Adrenal gland (tissue), 19 donors: ENCODE data around the gene UEVLD. TPM values are rescaled to one million over a fixed set of nuclear protein-coding genes. Genes with fewer than 3 reads are reported as not detected.

Experiments used
- DNase-seq, 7 donors: peaks; one replicate each; pipeline ENCODE4 v3.0.0-alpha.2; 2019 to 2020
- H3K27ac ChIP-seq, 5 donors: fragments of 200-600 bp; sonication (generic) in 4 of 5; 1 replicate in 3 of 5; 2 replicates in 2 of 5; pipeline versions ENCODE4 v1.5.1 to v1.8.0; 2016 to 2020; ENCODE audit warnings: mild to moderate bottlenecking in 1 of 5
- H3K27me3 ChIP-seq: fragments of 200-600 bp; 2 replicates; pipeline ENCODE4 v1.8.0; 2021
- H3K36me3 ChIP-seq, 2 donors: fragments of 200-600 bp; replicated peaks in 1 of 2; 1 replicate in 1 of 2; 2 replicates in 1 of 2; pipeline versions ENCODE4 v1.5.1 to v1.8.0; 2018 to 2022
- H3K4me1 ChIP-seq, 2 donors: fragments of 200-600 bp; replicated peaks in 1 of 2; 1 replicate in 1 of 2; 2 replicates in 1 of 2; pipeline versions ENCODE4 v1.5.1 to v1.8.0; 2018 to 2021
- H3K4me3 ChIP-seq, 4 donors: fragments of 200-600 bp; sonication (generic) in 3 of 4; one replicate each; pipeline ENCODE4 v1.5.1; 2016 to 2018
- H3K9me3 ChIP-seq, 3 donors: fragments of 200-600 bp; sonication (generic) in 1 of 3; replicated peaks in 1 of 3; 1 replicate in 2 of 3; 2 replicates in 1 of 3; pipeline versions ENCODE4 v1.5.1 to v1.8.0; 2016 to 2021
- POLR2A ChIP-seq, 2 donors: fragments of 450-650 bp; IDR thresholded peaks; one replicate each; pipeline ENCODE4 v1.6.1; 2017; ENCODE audit warnings: antibody characterized with exemption in 2 of 2, mild to moderate bottlenecking in 2 of 2, moderate library complexity in 1 of 2
- WGBS, 4 donors: extraction: QIAGEN DNeasy Blood & Tissue Kit in 2 of 4; methylation state at CpG; one replicate each; pipeline versions ENCODE4 v1.1.5 to v1.1.7; 2013 to 2017; 5-methylcytosine and 5-hydroxymethylcytosine counted together
- intact Hi-C, 2 donors: fragments of 100-400 bp; cut with DNase I; formaldehyde crosslinking; loops; one replicate each; pipeline versions ENCODE4 v1.14.1 to v1.15.0; 2022 to 2023
- long read RNA-seq, 10 donors: library from polyadenylated mRNA in 3 of 10; unstranded in 2 of 10; stranded (forward) in 1 of 10; transcript quantifications; one replicate each; pipeline ENCODE4 v2.0.0 and lab custom pipeline, GENCODE V29; 2021 to 2026
- polyA plus RNA-seq, 3 donors: library from polyadenylated mRNA; stranded (reverse); fragments of 200-250 nt in 2 of 3; fragments of 350-450 nt in 1 of 3; fragmentation: Illumina TruSeq in 1 of 3; extraction: RNeasy Lipid Tissue Mini Kit (QIAGEN cat#74804) in 1 of 3; gene quantifications; one replicate each; pipeline ENCODE4 v1.2.3, GENCODE V29; 2013 to 2014
- total RNA-seq, 9 donors: library from RNA; depleted of rRNA in 4 of 9; stranded (reverse); fragments of >200 nt in 4 of 9; fragments of 120-200 nt in 1 of 9; fragmentation: NEBNext Ultra II Directional in 1 of 9; extraction: Animal tissue kit (Norgen Biotek cat#: 25700) in 1 of 9; gene quantifications; one replicate each; pipeline versions ENCODE4 v1.1.0 to v1.2.4, GENCODE V29; 2013 to 2023
- TF ChIP-seq, protein P1 (sequence below), 6 experiments: fragments of 450-650 bp in 4 of 6; fragments of 200-600 bp in 2 of 6; sonication (generic) in 1 of 6; IDR thresholded peaks; 1 replicate in 5 of 6; 2 replicates in 1 of 6; pipeline versions ENCODE4 v1.5.1 to v1.8.0; 2016 to 2021; ENCODE audit warnings: antibody characterized with exemption in 6 of 6, mild to moderate bottlenecking in 2 of 6, moderate library complexity in 1 of 6
- donor health status: healthy with polysubstance abuse.
- donor health status: Bipolar disorder and iron deficiency.
- donor health status: DM: yes; HTN: yes; CAD: no.
- donor health status: DM: no; HTN: no; CAD: no.
- donor health status: DM: no; HTN: no; CAD: no.
- donor health status: DM: yes; HTN: yes; CAD: no.

Gene UEVLD
- total RNA-seq (10 to 100 TPM in 8 of 9 donors, 1 to 10 TPM in 1; 9.6 to 32.8 (median 25.9) TPM), polyA plus RNA-seq (10 to 100 TPM in 1 of 3 donors, 1 to 10 TPM in 2; 4.1 to 29.4 (median 6.0) TPM)
- long read RNA-seq, donor 1, full-length matches to known transcripts = 5 of 5 reads
- long read RNA-seq, donor 1, partial matches to known transcripts = 0 of 5 reads
- long read RNA-seq, donor 1, other reads (novel, unspliced or antisense) = 0 of 5 reads
- long read RNA-seq, donor 2, full-length matches to known transcripts = 5 of 5 reads
- long read RNA-seq, donor 2, partial matches to known transcripts = 0 of 5 reads
- long read RNA-seq, donor 2, other reads (novel, unspliced or antisense) = 0 of 5 reads
- long read RNA-seq, donor 3, full-length matches to known transcripts = 2 of 12 reads
- long read RNA-seq, donor 3, partial matches to known transcripts = 0 of 12 reads
- long read RNA-seq, donor 3, other reads (novel, unspliced or antisense) = 10 of 12 reads
- long read RNA-seq, donor 4, full-length matches to known transcripts = 6 of 13 reads
- long read RNA-seq, donor 4, partial matches to known transcripts = 1 of 13 reads
- long read RNA-seq, donor 4, other reads (novel, unspliced or antisense) = 6 of 13 reads
- long read RNA-seq, donor 5, full-length matches to known transcripts = 14 of 18 reads
- long read RNA-seq, donor 5, partial matches to known transcripts = 0 of 18 reads
- long read RNA-seq, donor 5, other reads (novel, unspliced or antisense) = 4 of 18 reads
- long read RNA-seq, donor 6, full-length matches to known transcripts = 5 of 6 reads
- long read RNA-seq, donor 6, partial matches to known transcripts = 1 of 6 reads
- long read RNA-seq, donor 6, other reads (novel, unspliced or antisense) = 0 of 6 reads
- long read RNA-seq, donor 7, full-length matches to known transcripts = 4 of 4 reads
- long read RNA-seq, donor 7, partial matches to known transcripts = 0 of 4 reads
- long read RNA-seq, donor 7, other reads (novel, unspliced or antisense) = 0 of 4 reads
- long read RNA-seq, donor 8, full-length matches to known transcripts = 8 of 8 reads
- long read RNA-seq, donor 8, partial matches to known transcripts = 0 of 8 reads
- long read RNA-seq, donor 8, other reads (novel, unspliced or antisense) = 0 of 8 reads
- long read RNA-seq, donor 9, full-length matches to known transcripts = 5 of 5 reads
- long read RNA-seq, donor 9, partial matches to known transcripts = 0 of 5 reads
- long read RNA-seq, donor 9, other reads (novel, unspliced or antisense) = 0 of 5 reads
- long read RNA-seq, donor 10, full-length matches to known transcripts = 3 of 8 reads
- long read RNA-seq, donor 10, partial matches to known transcripts = 5 of 8 reads
- long read RNA-seq, donor 10, other reads (novel, unspliced or antisense) = 0 of 8 reads

DNA sequence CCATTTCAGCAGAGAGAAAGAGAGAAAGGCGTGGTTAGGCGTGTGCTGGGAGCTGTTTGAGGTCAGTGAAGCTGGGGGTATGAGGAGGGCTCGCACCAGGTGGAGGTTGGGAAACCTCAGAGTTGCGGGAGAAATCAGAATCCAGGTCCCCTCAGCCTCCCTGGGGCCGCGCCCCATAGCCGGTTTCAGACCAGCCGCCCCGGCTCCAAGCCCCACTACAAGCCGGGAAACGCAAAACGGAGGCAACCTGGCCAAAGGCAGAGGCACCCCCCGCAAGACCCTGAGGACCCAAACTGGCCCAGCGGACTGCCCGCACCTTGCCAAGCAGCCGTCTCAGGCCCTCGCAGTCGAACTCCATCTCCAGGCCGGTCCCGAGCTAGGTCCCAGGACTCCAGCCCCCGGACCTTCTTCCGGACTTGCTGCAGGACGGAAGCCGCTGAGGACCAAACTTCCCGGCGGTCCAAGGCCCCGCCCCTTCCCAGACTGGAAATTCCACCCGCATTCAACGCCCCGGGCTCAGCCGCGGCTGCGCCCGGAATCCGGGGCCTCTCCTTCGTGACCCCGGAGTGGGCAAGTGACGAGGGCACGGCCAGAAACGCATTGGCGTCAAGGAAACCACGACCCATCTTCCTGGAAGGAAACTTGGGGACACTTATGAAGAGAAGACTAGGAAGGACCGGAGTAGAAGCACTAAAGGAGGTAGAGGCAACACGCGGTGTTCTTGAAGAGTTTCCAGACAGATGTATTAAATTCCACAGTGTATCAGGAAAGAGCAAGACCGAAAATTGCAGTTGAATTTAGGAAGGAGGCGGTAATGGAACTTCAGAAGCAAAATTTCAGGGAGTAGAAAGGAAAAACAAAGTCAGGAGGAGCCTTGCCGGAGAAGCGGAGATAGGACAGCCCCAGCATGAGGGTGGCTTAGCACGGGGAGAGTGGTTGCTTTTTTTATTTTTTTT, at the start of gene UEVLD:
UEVLD (minus strand) TSS at position 438 of the 956 bp plus-strand sequence; CDS start at position 358, 80 bp downstream.
- intact Hi-C loops = loop anchor here in 1 of 2 donors (10.0 kb wide), 1 partner anchor 46 kb away; the partner anchor contains the start of gene SPTY2D1
- H3K36me3 ChIP-seq = no peaks in the 10 kb centered on the region
- peaks cover 27 to 48% of the 10 kb centered on the region in 2 donors for H3K4me1 ChIP-seq
- peak within 1 kb of the TSS; percentile 63 to 90 (median 81) for H3K27ac ChIP-seq
- TF ChIP-seq POLR2A (IDR thresholded peaks at IDR 0.05) = peak; percentile 35 to 62
- TF ChIP-seq, protein P1, sequence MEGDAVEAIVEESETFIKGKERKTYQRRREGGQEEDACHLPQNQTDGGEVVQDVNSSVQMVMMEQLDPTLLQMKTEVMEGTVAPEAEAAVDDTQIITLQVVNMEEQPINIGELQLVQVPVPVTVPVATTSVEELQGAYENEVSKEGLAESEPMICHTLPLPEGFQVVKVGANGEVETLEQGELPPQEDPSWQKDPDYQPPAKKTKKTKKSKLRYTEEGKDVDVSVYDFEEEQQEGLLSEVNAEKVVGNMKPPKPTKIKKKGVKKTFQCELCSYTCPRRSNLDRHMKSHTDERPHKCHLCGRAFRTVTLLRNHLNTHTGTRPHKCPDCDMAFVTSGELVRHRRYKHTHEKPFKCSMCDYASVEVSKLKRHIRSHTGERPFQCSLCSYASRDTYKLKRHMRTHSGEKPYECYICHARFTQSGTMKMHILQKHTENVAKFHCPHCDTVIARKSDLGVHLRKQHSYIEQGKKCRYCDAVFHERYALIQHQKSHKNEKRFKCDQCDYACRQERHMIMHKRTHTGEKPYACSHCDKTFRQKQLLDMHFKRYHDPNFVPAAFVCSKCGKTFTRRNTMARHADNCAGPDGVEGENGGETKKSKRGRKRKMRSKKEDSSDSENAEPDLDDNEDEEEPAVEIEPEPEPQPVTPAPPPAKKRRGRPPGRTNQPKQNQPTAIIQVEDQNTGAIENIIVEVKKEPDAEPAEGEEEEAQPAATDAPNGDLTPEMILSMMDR (IDR thresholded peaks at IDR 0.05) = no peak
- peak within 1 kb of the TSS; percentile 15 to 80 (median 70) for H3K4me3 ChIP-seq
- 1 to 2% (median 1%) methylated on average over 25 to 50 of the region's 50 CpGs for WGBS, 4 donors
- H3K27me3 ChIP-seq = no peaks in the 10 kb centered on the region
- H3K9me3 ChIP-seq = no peaks in the 10 kb centered on the region
- DNase-seq = peak; percentile 89 to 94 (median 92)

DNA sequence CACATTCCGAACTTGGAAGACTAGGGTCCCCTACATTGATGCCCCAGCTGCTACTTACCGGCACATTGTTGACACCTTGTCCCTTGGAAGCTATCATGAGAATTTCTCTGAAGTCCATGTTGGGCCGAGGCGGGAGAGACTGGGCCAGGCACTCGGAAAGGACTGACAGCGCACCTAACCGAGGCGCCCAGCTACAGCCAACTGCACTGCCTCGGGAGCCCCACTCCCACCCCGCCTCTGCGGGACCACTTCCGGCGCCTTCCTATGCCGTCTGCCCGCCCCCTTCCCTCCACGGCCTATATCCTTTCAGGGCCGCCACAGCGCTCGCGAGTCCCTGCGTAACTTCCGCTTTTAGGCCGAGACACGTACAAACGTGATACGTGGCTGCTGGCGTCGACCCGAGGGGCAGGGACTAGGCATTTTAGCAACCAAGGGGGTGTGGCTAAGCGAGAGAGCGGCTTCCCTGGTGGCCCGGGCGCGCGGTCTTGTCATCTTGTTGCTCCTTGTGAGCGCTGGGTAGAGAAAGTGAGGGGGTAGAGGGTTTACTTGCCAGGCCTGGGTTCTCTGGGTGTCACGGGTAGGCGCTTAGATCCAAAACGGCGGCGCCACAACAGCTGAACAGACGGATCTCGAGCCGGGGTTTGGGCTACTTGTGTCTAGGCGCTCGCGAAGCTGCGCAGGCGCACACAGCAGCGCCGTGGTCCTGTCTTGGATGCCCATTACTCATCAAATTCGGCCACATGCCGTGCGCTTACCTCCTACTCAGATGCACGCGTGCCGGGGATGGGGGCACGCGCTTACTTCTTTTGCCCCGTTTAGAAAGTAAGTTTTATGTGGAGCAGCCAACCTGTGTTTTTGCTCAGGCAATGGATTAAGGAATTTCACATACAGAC, 45.9 kb upstream of the UEVLD start, which contains the start of gene SPTY2D1:
SPTY2D1 (minus strand) TSS at position 203 of the 893 bp plus-strand sequence; CDS start at position 118, 85 bp downstream.
- H3K9me3 ChIP-seq = no peaks in the 10 kb centered on the region
- peak; percentile 99 to 100 (median 100) for DNase-seq
- TF ChIP-seq POLR2A (IDR thresholded peaks at IDR 0.05) = peak; percentile 92 to 95
- TF ChIP-seq, protein P1 (IDR thresholded peaks at IDR 0.05) = peak in 2 of 6 experiments; percentile 5 to 32
- peak within 1 kb of the TSS; percentile 86 to 98 (median 88) for H3K27ac ChIP-seq
- 0% methylated on average over 19 to 60 of the region's 60 CpGs for WGBS, 4 donors
- H3K4me1 ChIP-seq = peaks cover 12 to 27% of the 10 kb centered on the region in 2 donors
- intact Hi-C loops = loop anchor here in 1 of 2 donors (10.0 kb wide), 1 partner anchor 50 kb away; the partner anchor contains the start of gene UEVLD
- no peaks in the 10 kb centered on the region for H3K27me3 ChIP-seq
- no peaks in the 10 kb centered on the region for H3K36me3 ChIP-seq
- peak within 1 kb of the TSS; percentile 35 to 75 (median 64) for H3K4me3 ChIP-seq
